GM18861 (cell line): ENCODE results near the gene ATXN1.
"Not testable (repeated sequence)": the region's sequence is repeated elsewhere in the genome, so short reads cannot be mapped to it uniquely, and the experiment has no call there.

ENCODE experiments used
- ATAC-seq: cut with Tn5 transposase; IDR thresholded peaks from one replicate; pipeline ENCODE4 v1.9.1; 2021; ENCODE audit not compliant: unreplicated experiment

Gene ATXN1

DNA sequence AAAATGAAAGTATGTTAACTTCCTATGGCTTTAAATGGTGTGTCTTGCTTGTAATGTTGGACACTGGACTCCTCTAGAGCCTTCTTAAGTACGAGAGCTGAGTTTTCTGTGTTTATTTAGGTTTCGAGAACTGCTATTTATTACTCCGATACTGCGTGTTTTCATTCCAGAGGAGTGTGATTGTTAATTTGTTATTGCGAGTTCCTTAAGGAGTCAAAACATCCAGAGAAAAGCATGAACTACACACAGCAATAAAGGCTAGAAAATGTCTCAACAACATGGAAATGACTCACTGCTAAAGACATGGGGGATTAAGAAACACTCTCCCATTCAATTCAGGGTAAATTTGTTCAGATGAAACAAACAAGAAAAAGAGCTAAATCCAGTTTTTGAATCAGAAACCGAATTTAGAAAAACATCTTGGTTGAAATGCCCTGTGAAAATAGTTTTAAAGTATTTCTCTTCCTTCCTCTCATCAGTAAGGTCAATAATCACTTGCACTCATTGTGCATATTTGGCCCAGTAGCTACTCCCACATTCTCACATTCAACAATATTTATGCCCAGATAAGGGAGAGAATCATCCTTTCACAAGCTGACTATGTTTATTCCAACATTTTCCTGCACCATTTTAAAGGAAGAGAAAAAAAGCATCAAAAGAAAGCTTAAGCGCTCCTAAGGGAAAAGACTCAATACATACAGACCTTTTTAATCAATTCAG lies 36.0 kb downstream of the ATXN1 start:
- no peak for ATAC-seq

DNA sequence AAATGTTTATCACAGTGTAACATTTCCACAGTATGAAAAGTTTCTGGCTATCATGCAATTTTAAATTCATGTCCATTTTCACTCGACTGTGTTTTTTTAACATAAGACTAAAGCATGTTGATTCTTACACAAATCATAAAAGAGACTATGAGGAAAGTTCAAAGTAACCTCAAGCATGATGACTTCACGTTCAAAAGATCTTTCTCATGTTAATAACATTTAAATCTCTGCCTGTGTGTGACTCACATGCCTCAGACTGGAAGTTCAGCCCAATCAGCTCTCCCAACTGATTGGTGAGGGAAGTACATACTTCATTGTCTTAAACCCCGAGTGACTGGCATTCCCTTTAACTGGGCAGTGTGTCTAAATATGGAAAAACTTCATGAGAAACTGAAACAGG lies 37.4 kb downstream of the ATXN1 start:
- ATAC-seq = no peak

DNA sequence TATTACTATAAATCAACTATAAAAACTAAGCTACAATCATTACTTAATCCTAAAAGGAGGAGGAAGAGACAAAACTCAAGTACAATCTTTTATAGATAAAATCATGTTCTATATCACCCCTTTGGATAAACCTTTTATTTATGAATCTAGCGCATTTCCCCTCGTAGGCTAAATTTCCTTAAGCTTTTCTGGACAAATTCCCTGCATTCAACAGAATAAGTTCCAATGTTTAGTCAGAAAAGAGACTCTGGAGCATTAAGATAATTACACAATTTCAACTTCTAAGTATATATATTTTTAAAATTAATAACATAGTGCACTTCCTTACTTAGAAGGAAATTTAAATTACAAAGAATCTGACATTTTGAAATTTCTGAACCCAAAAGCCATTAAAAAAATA lies 37.9 kb downstream of the ATXN1 start:
- no peak for ATAC-seq

DNA sequence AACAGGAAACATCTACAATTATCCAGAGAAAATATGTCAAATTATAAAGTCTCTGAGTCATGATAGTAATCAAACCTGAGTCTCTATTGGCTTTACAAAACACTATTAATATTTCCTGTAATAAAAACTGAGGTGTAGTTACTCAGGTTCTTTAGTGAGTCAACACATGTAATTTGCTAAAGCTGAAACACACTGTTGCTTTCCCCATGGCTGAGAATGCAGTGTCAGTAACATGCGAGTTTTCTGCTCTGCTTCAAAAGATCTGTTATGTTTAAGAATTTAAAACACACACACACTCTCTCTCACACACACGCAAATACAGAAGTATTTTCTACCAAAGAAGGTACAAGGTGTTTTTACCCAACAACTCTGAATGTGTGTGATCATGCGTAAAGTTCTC lies 38.6 kb downstream of the ATXN1 start:
- no peak for ATAC-seq

DNA sequence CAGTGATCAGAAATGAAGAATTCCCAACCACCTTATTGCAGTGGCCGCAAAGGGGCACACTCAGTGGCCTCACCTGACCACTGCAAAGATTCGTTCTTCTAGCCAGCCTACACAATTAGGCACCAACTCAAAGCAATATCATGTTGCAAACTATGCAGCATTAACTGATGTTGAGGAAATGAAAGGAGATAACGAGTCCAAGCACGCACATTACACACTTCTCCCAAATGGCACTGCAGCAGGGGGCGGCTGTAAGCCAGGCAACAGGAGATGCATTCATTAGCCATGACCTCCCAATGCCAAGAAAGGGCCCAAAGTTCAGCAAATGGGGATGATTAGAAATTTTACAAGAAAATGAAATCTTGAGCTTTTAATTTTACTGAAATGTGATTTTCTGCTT lies 39.3 kb downstream of the ATXN1 start:
- ATAC-seq = no peak

DNA sequence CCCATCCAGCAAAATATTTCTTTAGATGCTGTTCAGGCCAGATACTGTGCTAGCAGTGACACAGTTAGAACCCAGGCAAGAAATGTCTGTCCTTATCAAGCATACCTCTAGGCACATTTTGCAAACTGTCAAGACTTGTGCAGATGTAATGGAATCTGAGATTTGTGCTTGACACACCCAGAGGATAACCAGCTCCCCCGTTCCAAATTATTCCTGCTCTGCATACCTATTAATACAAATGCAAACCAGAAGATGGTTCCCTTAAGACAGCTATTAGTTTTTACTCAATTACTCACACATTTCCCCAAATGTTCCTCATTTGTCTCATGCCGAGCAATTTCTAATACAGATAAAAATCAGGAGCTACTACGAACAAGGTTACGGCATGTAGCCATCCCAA lies 40.4 kb downstream of the ATXN1 start:
- ATAC-seq = no peak

DNA sequence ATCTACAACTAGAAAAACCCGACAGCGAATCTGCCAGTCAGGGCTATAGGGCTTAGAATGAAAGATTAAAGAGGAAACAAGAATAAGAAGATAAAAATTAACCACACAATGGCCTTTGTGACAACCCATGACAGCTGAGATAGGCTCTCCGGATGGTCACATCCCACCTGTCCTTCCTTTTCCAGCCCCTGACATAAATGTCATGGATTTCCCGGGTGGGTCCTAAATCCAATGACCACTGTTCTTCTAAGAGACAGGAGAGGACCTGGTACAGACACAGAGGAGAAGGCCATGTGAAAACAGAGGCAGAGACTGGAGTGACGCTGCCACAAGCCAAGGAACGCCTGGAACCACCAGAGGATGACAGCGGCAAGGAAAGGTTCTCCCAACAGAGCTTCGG lies 41.8 kb downstream of the ATXN1 start:
- no peak for ATAC-seq

DNA sequence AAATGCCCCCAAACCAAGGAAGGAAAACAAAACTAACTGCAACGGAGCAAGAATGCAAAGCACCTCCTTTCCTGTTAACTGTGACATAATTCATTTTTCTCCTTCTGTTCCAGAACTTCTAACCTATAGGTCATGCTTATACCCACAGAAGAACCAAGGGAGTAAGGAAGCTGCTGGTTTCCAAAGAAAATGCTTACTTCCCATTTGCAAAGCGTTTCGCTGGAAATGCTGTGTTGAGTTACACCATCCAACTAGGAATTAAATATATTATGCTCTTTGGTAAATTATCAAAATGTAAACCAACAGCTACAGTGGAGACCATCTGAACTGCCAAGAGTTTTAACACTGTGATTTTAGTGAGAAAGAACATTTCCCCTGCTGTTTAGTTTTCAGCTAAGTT lies 42.9 kb downstream of the ATXN1 start:
- ATAC-seq = no peak

DNA sequence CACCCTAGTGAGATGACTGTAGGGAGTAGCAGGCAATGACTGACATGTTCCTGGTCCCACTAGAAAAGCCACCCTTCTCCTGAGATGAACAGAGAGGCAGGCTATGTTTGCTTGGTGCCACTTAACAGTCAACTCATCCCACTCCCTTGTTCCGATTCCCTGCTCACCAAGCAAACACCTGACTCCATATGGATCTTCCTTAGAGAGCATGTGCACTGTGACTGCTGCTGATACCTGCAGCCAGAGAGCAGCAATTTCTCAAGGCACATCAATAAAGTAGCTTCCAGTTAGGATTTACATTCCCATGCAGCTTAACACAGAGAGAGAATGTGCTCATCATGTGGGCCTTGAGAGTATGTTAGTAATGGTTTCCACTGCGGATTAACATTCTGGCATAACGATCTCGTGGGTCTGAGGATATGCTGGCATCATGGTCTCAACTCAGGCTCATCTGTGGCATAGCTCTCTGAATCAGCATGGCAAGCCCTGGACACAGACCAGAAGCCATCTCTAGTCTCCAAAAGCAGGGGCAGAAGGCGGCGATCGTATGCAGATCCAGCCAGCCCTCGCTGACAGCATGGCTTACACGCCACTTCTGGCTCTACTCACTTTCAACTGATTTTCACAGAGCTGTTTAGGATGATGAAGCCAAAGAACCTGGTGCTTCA lies 43.9 kb downstream of the ATXN1 start:
- ATAC-seq = no peak

DNA sequence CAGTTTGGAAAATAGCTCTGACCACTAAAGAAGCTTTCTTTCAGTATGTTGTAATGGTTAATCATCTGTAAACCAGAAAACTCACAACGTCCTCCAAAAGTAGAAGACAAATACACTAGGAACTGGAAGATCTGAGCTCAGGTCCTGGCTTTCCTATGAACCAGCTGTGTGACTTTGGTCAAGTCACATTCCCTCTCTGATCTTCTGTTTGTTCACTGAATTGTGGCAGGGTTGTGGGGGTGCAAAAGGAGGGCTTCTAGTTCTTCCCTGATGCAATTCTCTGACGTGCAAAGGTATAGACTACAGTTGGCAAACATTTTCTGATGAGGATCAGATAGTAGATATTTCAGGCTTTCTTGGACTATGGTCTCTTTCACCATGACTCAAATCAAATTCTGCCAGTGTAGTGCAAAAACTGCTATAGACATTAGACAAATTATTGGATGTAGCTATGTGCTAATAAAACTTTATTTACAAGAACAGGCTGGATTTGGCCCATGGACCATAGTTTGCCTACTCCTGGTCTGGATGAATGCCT lies 44.9 kb downstream of the ATXN1 start:
- ATAC-seq = no peak

DNA sequence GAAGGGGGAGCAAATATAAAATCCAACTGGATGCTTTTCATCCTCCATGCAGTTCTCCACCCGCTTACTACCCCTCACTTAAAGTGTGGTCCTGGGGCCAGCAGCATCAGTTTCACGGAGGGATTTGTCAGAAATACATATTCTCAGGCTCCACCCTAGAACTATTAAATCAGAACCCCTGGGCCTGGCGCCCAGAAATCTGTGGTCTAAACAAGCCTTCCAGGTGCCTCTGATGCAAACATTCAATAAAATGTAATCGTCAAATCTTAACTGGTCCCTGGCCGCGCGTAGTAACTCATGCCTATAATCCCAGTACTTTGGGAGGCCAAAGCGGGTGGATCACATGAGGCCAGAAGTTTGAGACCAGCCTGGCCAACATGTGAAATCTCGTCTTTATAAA lies 47.7 kb downstream of the ATXN1 start:
- ATAC-seq = no peak

DNA sequence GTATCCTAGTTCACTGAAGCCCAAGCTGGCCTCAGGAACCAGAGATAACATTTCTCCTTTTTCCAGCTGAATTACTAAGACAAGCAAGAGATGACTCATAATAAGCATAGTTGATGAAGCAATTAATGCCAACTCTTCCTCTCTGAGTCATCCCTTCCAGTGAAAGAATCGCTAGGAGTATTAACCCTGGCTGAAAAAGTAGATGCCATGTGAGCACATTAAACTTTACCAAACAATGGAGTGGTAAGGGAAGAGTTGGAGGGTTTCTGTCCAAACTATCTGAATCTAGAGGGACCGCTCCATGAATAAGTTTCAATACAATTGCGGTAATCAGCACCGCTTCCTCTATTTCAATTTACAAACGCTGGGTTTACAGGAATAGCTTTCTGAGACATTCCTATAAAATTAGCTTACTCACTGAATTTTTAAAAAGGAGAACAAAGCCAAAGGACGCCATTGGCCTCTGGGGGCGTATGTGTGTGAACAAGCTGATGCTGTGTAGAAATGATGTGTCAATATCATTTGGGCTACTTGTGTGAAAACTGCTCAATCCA lies 48.3 kb downstream of the ATXN1 start:
- peak; percentile 27 for ATAC-seq

DNA sequence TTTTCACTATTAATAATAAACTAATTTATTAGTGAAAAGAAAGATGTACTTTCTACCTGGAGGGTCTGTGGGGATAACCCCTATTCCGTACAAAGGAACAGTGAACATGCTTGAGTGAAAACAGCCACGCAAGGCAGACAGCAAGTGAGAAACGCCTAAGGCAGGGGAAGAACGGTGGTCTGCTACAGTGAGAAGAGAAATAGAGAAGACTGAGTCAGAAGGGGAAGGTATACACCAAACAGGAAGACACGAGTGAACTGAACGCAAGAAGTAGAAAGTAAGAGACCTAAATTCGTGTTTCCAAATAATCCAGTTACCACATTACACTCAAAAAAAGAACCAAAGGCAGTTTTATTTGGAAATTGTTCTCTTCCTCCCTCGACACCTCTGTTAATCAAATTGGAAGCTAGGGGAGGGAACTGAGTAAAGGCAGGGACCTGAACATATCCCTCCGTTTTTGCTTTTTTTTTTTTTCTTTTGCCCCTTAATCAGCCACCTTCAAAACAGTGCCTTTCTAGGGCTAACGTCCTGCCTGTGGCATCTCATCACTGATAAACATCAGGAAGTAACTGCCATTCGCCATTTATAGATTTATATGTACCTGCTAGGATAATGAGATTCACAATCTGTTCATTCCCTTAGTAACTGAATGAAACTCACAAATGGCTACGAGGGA lies 48.9 kb downstream of the ATXN1 start:
- ATAC-seq = peak; percentile 56

DNA sequence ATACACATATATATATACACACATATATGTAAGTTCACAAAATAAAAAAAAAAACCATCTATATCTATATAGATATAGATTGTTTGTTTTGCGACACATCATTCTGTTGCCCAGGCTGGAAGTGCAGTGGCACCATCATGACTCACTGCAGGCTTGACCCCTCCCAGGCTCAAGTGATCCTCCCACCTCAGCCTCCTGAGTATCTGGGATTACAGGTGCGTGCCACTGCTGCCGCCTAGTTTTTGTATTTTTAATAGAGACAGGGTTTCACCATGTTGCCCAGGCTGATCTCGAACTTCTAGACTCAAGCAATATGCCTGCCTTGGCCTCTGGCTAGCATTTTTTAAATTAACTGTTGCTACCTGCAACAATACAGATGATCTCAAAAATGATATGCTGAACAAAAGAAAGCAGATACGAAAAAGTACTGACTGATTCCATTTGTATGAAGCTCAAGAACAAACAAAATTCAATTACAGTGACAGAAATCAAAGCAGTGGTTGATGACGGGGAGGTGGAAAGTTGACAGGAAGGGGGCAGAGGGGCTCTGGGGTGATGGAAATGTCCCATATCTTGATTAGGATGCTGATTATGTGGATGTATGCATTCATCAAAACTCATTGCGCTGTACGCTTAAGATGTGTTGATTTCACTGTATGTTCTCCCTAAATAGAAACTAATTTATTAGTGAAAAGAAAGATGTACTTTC lies 49.6 kb downstream of the ATXN1 start:
- no peak for ATAC-seq

DNA sequence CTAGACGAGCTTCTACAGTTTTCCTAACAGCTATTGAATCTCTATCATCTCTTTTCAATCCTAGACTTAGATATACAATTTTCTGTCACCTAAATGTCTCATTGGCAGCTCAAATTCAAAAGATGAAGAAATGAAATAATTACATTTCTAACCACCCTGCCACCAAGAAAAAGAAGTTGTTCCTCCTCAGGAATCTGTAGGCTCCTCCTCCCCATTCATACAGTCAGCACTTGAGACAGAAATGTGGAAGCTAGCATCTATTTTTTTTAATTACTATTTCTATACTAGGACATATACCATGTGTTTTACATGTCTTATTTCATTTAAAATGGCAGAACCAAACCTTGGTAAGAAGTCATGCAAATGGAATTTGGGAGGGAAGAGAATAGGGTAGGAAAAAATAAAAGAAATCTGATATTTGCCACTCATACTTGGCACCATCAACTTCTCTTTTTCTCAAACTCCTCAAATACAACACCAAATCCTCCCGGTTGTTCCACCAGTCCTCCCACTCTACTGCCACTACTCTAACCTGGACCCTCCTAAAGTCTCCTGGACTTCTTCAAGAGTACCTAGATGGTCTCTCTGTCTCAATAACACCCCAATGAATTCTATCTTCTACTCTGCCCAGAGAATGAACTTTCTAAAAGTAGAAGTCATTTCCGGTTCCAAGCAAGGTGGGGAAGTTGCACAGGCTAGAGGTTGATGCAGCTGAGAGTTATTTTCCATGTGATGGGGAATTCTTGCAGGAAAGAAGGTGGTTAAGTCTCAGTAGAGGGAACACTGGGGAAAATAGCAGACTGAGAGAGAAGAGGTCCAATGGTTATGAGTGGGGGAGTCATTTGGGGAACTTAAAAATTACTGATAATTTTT lies 54.1 kb downstream of the ATXN1 start:
- ATAC-seq = no peak

DNA sequence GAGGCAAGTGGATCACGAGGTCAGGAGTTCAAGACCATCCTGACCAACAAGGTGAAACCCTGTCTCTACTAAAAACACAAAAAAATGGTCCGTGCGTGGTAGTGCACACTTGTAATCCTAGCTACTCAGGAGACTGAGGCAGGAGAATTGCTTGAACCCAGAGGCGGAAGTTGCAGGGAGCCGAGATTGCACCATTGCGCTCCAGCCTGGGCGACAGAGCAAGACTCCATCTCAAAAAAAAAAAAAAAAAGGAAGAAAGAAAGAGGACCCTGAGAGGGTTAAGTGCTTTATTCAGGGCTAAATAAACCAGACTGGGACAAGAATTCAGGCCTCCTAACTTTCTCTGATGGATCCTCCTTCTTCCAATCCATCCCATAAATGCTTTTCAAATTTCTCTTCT lies 54.8 kb downstream of the ATXN1 start:
- not testable (repeated sequence) for ATAC-seq

DNA sequence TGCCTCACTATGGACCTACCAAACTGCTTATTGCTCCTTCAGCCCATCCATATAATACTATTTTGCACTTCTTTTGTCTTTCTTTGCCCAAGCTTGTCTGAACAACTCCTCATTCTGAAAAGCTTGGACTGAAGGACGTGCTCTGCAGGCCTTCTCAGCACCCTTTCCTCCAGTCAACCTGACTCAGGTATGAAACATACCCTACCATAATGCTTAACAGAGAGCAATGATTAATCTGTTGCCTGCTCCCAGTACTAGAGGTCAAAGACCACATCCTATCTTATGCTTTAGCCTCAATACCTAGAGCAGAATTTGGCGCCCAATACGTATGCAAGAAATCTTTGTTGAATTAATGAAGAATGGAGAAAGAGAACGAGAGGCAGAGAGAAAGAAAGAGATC lies 55.2 kb downstream of the ATXN1 start:
- ATAC-seq = no peak

DNA sequence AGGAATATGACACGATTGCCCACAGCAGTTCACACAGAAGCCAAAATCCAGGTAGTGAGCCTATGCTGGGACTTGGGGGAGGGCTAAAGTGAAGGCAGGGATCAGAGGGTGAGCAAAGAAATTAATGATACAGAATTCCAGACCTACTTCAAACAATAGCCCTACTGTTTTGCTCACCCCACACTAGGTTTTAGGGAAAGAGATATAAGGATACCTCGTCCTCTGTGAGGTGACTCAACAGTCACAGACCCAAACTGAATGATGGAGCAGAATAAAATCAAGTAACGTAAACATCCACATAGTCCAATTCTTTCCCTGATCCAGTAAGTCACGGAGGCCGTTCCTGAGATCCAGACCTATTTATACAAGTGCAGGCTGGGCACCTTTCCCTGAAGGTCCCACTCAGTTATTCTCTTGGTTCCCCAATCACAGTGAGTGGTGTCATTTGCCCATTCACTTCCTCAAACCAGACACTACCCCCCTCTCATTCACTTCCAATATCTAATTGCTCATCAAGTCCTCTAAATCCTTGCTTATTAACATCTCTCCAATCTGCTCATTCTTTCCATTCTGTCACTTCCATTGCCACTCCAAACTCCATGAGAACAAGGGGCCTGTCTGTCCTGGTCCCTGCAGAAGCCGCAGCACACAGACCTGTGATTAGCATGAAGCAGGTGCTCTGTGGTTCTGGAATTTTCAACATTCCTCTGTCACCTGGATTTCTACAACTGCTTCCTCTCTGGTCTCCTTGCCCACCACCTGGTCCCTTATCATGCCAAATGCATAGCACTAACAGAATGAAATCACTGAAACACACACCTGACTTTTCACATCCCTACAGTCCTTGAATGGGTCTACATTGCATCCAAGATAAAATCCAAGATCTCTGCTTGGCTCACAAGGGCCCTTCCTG lies 55.9 kb downstream of the ATXN1 start:
- no peak for ATAC-seq

DNA sequence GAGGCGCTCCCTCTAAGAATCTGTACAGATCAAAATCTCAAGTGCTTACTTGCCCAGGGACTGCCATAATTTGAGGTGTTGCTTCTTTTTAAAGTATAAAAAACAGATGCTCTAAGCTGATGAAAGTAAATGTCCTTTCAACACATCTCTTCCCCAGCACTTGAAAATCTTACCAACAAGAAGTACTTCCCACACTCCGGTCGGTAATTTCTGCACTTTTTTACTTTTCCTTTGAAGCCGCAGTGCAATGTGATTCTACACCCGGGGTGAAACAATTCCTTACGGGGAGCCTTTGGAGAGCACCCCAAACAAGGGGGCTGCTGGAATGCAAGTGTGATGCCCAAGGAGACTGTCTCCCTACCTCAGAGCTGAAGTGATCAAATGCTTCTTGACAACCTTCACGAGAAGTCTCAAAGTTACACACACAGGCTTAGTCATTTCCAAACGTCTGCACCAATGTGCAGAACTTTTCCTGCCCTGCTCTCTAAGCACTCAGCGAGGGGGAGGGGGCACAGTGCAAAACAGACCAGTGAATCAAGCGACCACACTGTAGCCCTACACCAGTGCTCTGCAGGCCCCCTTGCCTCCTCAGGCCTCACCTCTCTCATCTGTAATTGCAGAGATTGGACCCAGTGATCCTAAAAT lies 56.7 kb downstream of the ATXN1 start:
- peak; percentile 49 for ATAC-seq
